OCI-LY3 (cell line): ENCODE data around the gene PLLP.

Experiments
- H2AFZ ChIP-seq: fragments of 200-600, 300-600 bp; shearing (Covaris generic); 2 replicates; pipeline ENCODE4 v1.6.0; 2014; ENCODE audit warnings: antibody characterized with exemption, low read depth, low read length
- H3K27ac ChIP-seq: fragments of 200-600, 300-600 bp; sonication (generic); 2 replicates; pipeline ENCODE4 v1.5.1; 2014; ENCODE audit warnings: mild to moderate bottlenecking, low read length, moderate library complexity, mixed read lengths
- H3K27me3 ChIP-seq: fragments of 200-600, 300-600 bp; sonication (generic); 2 replicates; pipeline ENCODE4 v1.6.1; 2014; ENCODE audit warnings: low read depth, low read length, mixed read lengths
- H3K36me3 ChIP-seq: fragments of 200-600, 300-600 bp; sonication (generic); replicated peaks from 2 replicates; pipeline ENCODE3; 2014; ENCODE audit warnings: low read depth, low read length, mixed read lengths
- H3K4me1 ChIP-seq: fragments of 300-600, 200-600 bp; sonication (generic); 2 replicates; pipeline ENCODE4 v1.6.1; 2014; ENCODE audit warnings: low read length, mixed read lengths
- H3K4me2 ChIP-seq: fragments of 200-600, 300-600 bp; sonication (generic); 2 replicates; pipeline ENCODE4 v1.6.1; 2014; ENCODE audit warnings: low read length, mixed read lengths
- H3K4me3 ChIP-seq: fragments of 300-600, 200-600 bp; sonication (generic); 2 replicates; pipeline ENCODE4 v1.5.1; 2014; ENCODE audit warnings: antibody characterized with exemption, mild to moderate bottlenecking, low read length, moderate library complexity
- H3K79me2 ChIP-seq: fragments of 300-600, 200-600 bp; shearing (Covaris generic); 2 replicates; pipeline ENCODE4 v1.6.1; 2014; ENCODE audit warnings: mild to moderate bottlenecking, low read length, mixed read lengths
- H3K9ac ChIP-seq: fragments of 300-600, 200-600 bp; shearing (Covaris generic); 2 replicates; pipeline ENCODE4 v1.6.0; 2014; ENCODE audit warnings: mild to moderate bottlenecking, low read length, moderate library complexity
- H3K9me3 ChIP-seq: fragments of 200-600, 300-600 bp; shearing (Covaris generic); 2 replicates; pipeline ENCODE4 v1.6.1; 2014; ENCODE audit warnings: low read length, mixed read lengths; ENCODE audit not compliant: insufficient read depth
- H4K20me1 ChIP-seq: fragments of 200-600, 300-600 bp; sonication (generic); 2 replicates; pipeline ENCODE4 v1.6.1; 2016; ENCODE audit warnings: low read length, mixed read lengths; ENCODE audit not compliant: insufficient read depth
- CTCF ChIP-seq: fragments of 200-600, 300-600 bp; sonication (generic); IDR thresholded peaks from 2 replicates; pipeline ENCODE4 v1.5.1; 2014; ENCODE audit warnings: antibody characterized with exemption, low read length, low read depth
- EZH2phosphoT487 ChIP-seq: fragments of 200-600 bp; shearing (Covaris generic); IDR thresholded peaks from 2 replicates; pipeline ENCODE4 v1.6.1; 2018; ENCODE audit warnings: antibody characterized with exemption, mixed run types, low read depth

Gene PLLP

GRCh38 chr16:57225978-57226377 is 58.5 kb downstream of the PLLP start:
- no peak overlapping the region for H3K9ac ChIP-seq
- peaks cover 53% of the 10 kb centered on the region for H3K36me3 ChIP-seq
- no peaks in the 10 kb centered on the region for H3K79me2 ChIP-seq
- H3K27ac ChIP-seq: no peak overlapping the region
- no peaks in the 10 kb centered on the region for H3K4me1 ChIP-seq
- H3K4me2 ChIP-seq: no peak overlapping the region
- H4K20me1 ChIP-seq: no peaks in the 10 kb centered on the region
- no peaks in the 10 kb centered on the region for H3K27me3 ChIP-seq
- H3K9me3 ChIP-seq: no peaks in the 10 kb centered on the region
- no peak overlapping the region for H3K4me3 ChIP-seq
- no peak for TF ChIP-seq EZH2phosphoT487
- no peak for TF ChIP-seq CTCF
- H2AFZ ChIP-seq: no peak overlapping the region

GRCh38 chr16:57224651-57225335 is 59.7 kb downstream of the PLLP start:
- no peaks in the 10 kb centered on the region for H3K27me3 ChIP-seq
- no peak overlapping the region for H3K4me3 ChIP-seq
- no peaks in the 10 kb centered on the region for H4K20me1 ChIP-seq
- TF ChIP-seq CTCF (no peak), EZH2phosphoT487 (no peak)
- H2AFZ ChIP-seq: no peak overlapping the region
- H3K79me2 ChIP-seq: no peaks in the 10 kb centered on the region
- H3K27ac ChIP-seq: no peak overlapping the region
- no peaks in the 10 kb centered on the region for H3K4me1 ChIP-seq
- H3K9me3 ChIP-seq: no peaks in the 10 kb centered on the region
- peaks cover 57% of the 10 kb centered on the region for H3K36me3 ChIP-seq
- H3K4me2 ChIP-seq: no peak overlapping the region
- H3K9ac ChIP-seq: no peak overlapping the region

- Histone ChIP-seq H3K27ac (no peak overlapping the region), H3K4me2 (no peak overlapping the region), H3K9me3 (peaks cover 4% of the 10 kb centered on the region), H4K20me1 (no peaks in the 10 kb centered on the region), H3K4me1 (no peaks in the 10 kb centered on the region), H3K4me3 (no peak overlapping the region), H3K79me2 (no peaks in the 10 kb centered on the region), H3K27me3 (no peaks in the 10 kb centered on the region), H3K9ac (no peak overlapping the region), H3K36me3 (peaks cover 68% of the 10 kb centered on the region), H2AFZ (no peak overlapping the region)
- no peak for TF ChIP-seq CTCF
These were observed 61.4 kb downstream of the PLLP start for GRCh38 chr16:57223057-57223456.

DNA sequence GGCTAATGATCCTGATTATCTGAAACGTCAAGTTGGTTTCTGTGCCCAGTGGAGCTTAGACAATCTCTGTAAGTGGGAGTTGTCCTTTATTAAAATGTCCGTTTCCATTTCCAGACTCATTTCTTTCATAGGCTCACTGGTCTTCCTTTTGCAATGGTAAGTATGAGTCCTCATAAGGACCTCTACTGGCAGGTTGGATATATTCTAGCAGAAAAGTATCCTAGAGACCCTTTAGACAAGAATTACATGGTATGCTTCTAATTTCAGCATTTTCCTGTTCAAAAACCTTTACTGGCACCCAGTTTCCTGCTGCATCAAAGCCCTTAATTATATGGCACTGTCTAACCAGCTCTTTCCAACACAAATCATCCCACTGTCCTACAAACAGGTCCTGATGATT is 67.5 kb downstream of the PLLP start:
- TF ChIP-seq EZH2phosphoT487 (no peak), CTCF (no peak)
- Histone ChIP-seq H3K79me2 (no peaks in the 10 kb centered on the region), H2AFZ (no peak overlapping the region)

More for the DNA sequence above, 67.5 kb downstream of the PLLP start:
- H3K9me3 ChIP-seq: peaks cover 20% of the 10 kb centered on the region
- H3K9ac ChIP-seq: no peak overlapping the region
- H3K27me3 ChIP-seq: no peaks in the 10 kb centered on the region
- H3K36me3 ChIP-seq: peaks cover 89% of the 10 kb centered on the region
- no peaks in the 10 kb centered on the region for H3K4me1 ChIP-seq
- H3K27ac ChIP-seq: no peak overlapping the region
- H3K4me3 ChIP-seq: no peak overlapping the region
- no peak overlapping the region for H3K4me2 ChIP-seq
- no peaks in the 10 kb centered on the region for H4K20me1 ChIP-seq
